BLaER1 treated with 17β-estradiol and CSF1 and Interleukin-3, amounts not matched to agents 10 nM and 100 nM (cell line): Measurements from ENCODE around the gene TMEM185B.
"Not testable (repeated sequence)": the region's sequence is repeated elsewhere in the genome, so short reads cannot be mapped to it uniquely, and the experiment has no call there.

Experiments
- H3K27ac ChIP-seq, 11 experiments: shearing (Covaris generic); formaldehyde crosslinking; 2 replicates each; pipeline ENCODE4 v1.8.1; 2022
- H3K27me3 ChIP-seq, 11 experiments: shearing (Covaris generic); formaldehyde crosslinking; 2 replicates each; pipeline ENCODE4 v1.8.1; 2022
- H3K36me3 ChIP-seq, 11 experiments: shearing (Covaris generic); formaldehyde crosslinking; 2 replicates each; pipeline ENCODE4 v1.8.1; 2022
- H3K4me1 ChIP-seq, 10 experiments: shearing (Covaris generic); formaldehyde crosslinking; 2 replicates each; pipeline ENCODE4 v1.8.1; 2022
- H3K4me2 ChIP-seq, 11 experiments: shearing (Covaris generic); formaldehyde crosslinking; 2 replicates each; pipeline ENCODE4 v1.8.1; 2022
- H3K4me3 ChIP-seq, 10 experiments: shearing (Covaris generic); formaldehyde crosslinking; 2 replicates each; pipeline ENCODE4 v1.8.1; 2022
- H3K9ac ChIP-seq, 11 experiments: shearing (Covaris generic); formaldehyde crosslinking; 2 replicates each; pipeline ENCODE4 v1.8.1; 2022
- H3K9me3 ChIP-seq, 11 experiments: shearing (Covaris generic); formaldehyde crosslinking; replicated peaks in 1 of 11; 2 replicates each; pipeline ENCODE4 v1.8.1; 2022
- H4K20me1 ChIP-seq, 11 experiments: shearing (Covaris generic); formaldehyde crosslinking; 2 replicates each; pipeline ENCODE4 v1.8.1; 2022
- Cebpa-rat ChIP-seq, 11 experiments: shearing (Covaris generic); IDR thresholded peaks; 2 replicates each; pipeline ENCODE4 v1.8.1; 2022

The TMEM185B gene

GRCh38 chr2:120262150-120262549 lies 39.0 kb upstream of the TMEM185B start:
- Histone ChIP-seq H3K4me2 (peak overlapping the region in 5 of 11 experiments; percentile 3 to 60 (median 31); a peak in 5 of 22 replicates), H3K27me3 (no peaks in the 10 kb centered on the region), H3K4me1 (peaks cover 12 to 71% (median 26%) of the 10 kb centered on the region in 10 experiments), H3K9ac (no peak overlapping the region), H3K4me3 (no peak overlapping the region), H4K20me1 (peaks cover 0 to 86% (median 46%) of the 10 kb centered on the region in 11 experiments; a peak in 18 of 22 replicates), H3K27ac (no peak overlapping the region), H3K36me3 (peaks cover 0 to 37% (median 10%) of the 10 kb centered on the region in 11 experiments; a peak in 12 of 22 replicates), H3K9me3 (peaks cover 12 to 33% (median 24%) of the 10 kb centered on the region in 11 experiments)
- no peak for TF ChIP-seq Cebpa-rat (IDR thresholded peaks at IDR 0.05)

DNA sequence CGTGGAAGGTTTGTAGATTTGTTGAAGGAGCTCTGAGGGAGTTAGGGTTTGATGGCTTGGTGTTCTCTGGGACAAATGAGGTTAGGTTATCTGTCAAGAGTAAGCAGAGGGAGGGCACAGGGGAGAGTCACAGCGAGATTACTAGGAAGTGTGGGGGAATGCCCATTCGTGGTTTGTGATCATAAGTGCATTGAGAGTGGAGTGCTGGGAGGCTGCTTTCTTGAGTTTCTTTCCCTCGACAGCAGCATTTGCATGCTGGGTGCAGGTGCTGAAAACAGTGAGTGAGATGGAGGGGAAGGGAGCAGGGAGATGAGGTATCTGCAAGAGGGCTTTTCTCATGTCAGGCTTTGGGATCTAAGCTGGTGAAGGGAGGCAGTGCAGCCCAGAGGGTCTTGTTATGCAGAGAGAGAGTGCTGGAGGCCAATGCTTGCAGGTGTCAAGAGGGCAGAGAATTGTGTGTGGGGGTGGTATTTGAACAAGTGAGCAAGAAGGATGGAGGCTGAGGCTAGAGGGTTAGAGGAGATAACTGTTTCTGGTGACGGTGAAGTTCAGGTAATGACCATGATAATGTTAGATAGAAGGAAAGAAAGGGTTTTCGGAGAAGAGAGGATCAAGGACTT lies 38.3 kb upstream of the TMEM185B start:
- Histone ChIP-seq H4K20me1 (peaks cover 0 to 82% (median 39%) of the 10 kb centered on the region in 11 experiments; a peak in 18 of 22 replicates), H3K9me3 (peaks cover 12 to 33% (median 24%) of the 10 kb centered on the region in 11 experiments), H3K36me3 (peaks cover 0 to 37% (median 10%) of the 10 kb centered on the region in 11 experiments; a peak in 12 of 22 replicates), H3K4me3 (no peak overlapping the region), H3K4me1 (peaks cover 19 to 71% (median 33%) of the 10 kb centered on the region in 10 experiments), H3K27me3 (no peaks in the 10 kb centered on the region), H3K4me2 (peak overlapping the region in 3 of 11 experiments; percentile 7 to 60 (median 44); a peak in 5 of 22 replicates), H3K9ac (no peak overlapping the region), H3K27ac (no peak overlapping the region)
- no peak for TF ChIP-seq Cebpa-rat (IDR thresholded peaks at IDR 0.05)

DNA sequence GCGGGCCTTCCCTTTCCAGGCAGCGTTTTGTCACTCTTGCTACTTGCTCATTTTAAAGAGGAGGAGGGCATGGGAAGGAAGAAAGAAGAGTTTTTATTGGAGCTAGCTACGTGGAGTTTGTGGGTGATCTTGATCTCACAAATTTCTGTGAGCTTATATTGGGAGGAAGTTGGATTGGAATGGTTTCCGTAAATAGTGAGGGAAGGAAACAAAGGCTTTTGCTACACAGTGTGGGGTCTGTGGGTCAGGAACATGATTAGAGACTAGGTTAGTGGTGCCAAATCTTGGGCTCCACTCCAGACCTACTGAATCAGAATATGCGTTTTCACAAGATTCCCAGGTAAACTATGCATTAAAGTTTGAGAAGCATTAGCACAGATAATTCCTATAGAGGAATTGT lies 37.5 kb upstream of the TMEM185B start:
- Histone ChIP-seq H4K20me1 (peaks cover 0 to 80% (median 37%) of the 10 kb centered on the region in 11 experiments; a peak in 18 of 22 replicates), H3K4me2 (peak overlapping the region in 4 of 11 experiments; percentile 12 to 60 (median 33); a peak in 4 of 22 replicates), H3K4me3 (0 out of 20 replicates have a peak overlapping the region, but pooled peaks of 1 of the 10 experiments have one; percentile 16), H3K36me3 (peaks cover 0 to 37% (median 10%) of the 10 kb centered on the region in 11 experiments; a peak in 12 of 22 replicates), H3K9ac (no peak overlapping the region), H3K4me1 (peaks cover 26 to 77% (median 40%) of the 10 kb centered on the region in 10 experiments), H3K27ac (no peak overlapping the region), H3K9me3 (peaks cover 12 to 41% (median 28%) of the 10 kb centered on the region in 11 experiments), H3K27me3 (no peaks in the 10 kb centered on the region)
- TF ChIP-seq Cebpa-rat (IDR thresholded peaks at IDR 0.05) = no peak

DNA sequence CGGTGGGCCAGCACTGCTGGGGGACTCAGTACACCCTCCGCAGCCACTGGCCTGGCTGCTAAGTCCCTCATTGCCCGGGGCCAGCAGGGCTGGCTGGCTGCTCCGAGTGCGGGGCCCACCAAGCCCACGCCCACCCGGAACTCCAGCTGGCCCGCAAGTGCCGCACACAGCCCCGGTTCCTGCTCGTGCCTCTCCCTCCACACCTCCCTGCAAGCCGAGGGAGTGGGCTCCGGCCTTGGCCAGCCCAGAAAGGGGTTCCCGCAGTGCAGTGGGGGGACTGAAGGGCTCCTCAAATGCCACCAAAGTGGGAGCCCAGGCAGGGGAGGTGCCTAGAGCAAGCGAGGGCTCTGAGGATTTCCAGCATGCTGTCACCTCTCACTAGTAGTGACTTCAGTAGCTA lies 36.7 kb upstream of the TMEM185B start:
- H3K4me1 ChIP-seq = peaks cover 27 to 81% (median 41%) of the 10 kb centered on the region in 10 experiments
- not testable (repeated sequence) for H3K9ac ChIP-seq, H3K27me3 ChIP-seq, H3K27ac ChIP-seq
- H3K4me2 ChIP-seq = peak overlapping the region in 2 of 11 experiments; percentile 7 to 60; a peak in 2 of 22 replicates
- H3K36me3 ChIP-seq = peaks cover 0 to 37% (median 10%) of the 10 kb centered on the region in 11 experiments; a peak in 12 of 22 replicates
- peaks cover 12 to 41% (median 28%) of the 10 kb centered on the region in 11 experiments for H3K9me3 ChIP-seq
- peaks cover 0 to 78% (median 36%) of the 10 kb centered on the region in 11 experiments; a peak in 18 of 22 replicates for H4K20me1 ChIP-seq
- H3K4me3 ChIP-seq = peak overlapping the region in 2 of 10 experiments; percentile 16 to 24; a peak in 1 of 20 replicates

GRCh38 chr2:120258196-120258595 lies 35.0 kb upstream of the TMEM185B start:
- peaks cover 39 to 82% (median 54%) of the 10 kb centered on the region in 10 experiments for H3K4me1 ChIP-seq
- peak overlapping the region; percentile 54 to 96 (median 67); a peak in 21 of 22 replicates for H3K4me2 ChIP-seq
- no peak overlapping the region for H3K27ac ChIP-seq
- H3K9ac ChIP-seq = no peak overlapping the region
- H3K27me3 ChIP-seq = 0 out of 22 replicates have a peak, but pooled peaks cover 0 to 5% (median 0%) of the 10 kb centered on the region in 11 experiments
- H3K36me3 ChIP-seq = peaks cover 0 to 33% (median 10%) of the 10 kb centered on the region in 11 experiments; a peak in 12 of 22 replicates
- peaks cover 0 to 72% (median 36%) of the 10 kb centered on the region in 11 experiments; a peak in 18 of 22 replicates for H4K20me1 ChIP-seq
- H3K9me3 ChIP-seq = peaks cover 12 to 41% (median 28%) of the 10 kb centered on the region in 11 experiments
- peak overlapping the region in 1 of 10 experiments; percentile 29; a peak in 1 of 20 replicates for H3K4me3 ChIP-seq
- TF ChIP-seq Cebpa-rat (IDR thresholded peaks at IDR 0.05) = no peak

DNA sequence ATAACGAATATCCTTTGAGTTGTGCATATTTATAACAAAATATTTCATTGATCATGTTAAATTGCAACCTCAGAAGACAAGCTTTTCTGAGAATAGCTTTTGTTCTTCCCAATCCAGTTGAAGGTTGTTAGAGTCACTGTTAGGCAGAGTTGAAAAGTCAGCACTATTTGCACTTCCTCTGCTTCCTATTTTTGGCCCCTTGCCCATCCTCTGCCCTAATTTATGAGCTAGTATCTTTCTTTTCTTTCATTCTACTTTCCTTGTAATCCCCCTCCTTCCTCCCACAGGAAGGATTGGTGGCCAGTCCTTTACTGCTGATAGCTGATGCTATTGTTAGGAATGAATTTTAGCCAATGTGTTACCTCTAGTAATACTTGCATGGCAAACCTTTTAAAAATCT lies 34.3 kb upstream of the TMEM185B start:
- H3K4me2 ChIP-seq = peak overlapping the region; percentile 54 to 96 (median 67)
- peaks cover 0 to 66% (median 29%) of the 10 kb centered on the region in 11 experiments; a peak in 18 of 22 replicates for H4K20me1 ChIP-seq
- no peak for TF ChIP-seq Cebpa-rat (IDR thresholded peaks at IDR 0.05)
- H3K27ac ChIP-seq = no peak overlapping the region
- H3K9ac ChIP-seq = peak overlapping the region in 1 of 11 experiments; percentile 5; a peak in 1 of 22 replicates
- H3K27me3 ChIP-seq = 0 out of 22 replicates have a peak, but pooled peaks cover 0 to 5% (median 0%) of the 10 kb centered on the region in 11 experiments
- peaks cover 0 to 29% (median 10%) of the 10 kb centered on the region in 11 experiments; a peak in 12 of 22 replicates for H3K36me3 ChIP-seq
- H3K4me1 ChIP-seq = peaks cover 39 to 76% (median 54%) of the 10 kb centered on the region in 10 experiments
- H3K4me3 ChIP-seq = peak overlapping the region in 2 of 10 experiments; percentile 29 to 30; a peak in 2 of 20 replicates
- peaks cover 12 to 41% (median 28%) of the 10 kb centered on the region in 11 experiments for H3K9me3 ChIP-seq

DNA sequence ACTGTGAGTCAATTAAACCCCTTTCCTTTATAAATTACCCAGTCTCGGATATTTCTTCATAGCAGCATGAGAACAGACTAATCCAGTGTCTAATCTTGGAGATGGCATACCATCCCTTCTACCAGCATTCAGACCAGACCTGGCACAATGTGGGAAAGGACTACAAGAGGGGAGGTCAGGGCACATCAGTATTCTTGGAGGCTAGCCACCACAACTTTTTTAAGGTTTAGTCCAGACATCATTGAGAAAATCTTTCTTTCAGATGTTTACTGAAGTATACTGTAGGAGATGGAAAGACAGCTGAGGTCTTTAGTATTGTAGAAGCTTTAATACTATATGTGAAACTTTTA lies 33.4 kb upstream of the TMEM185B start:
- Histone ChIP-seq H3K4me1 (peaks cover 47 to 73% (median 58%) of the 10 kb centered on the region in 10 experiments), H4K20me1 (peaks cover 0 to 57% (median 20%) of the 10 kb centered on the region in 11 experiments; a peak in 16 of 22 replicates), H3K9ac (peak overlapping the region in 1 of 11 experiments; percentile 37; a peak in 1 of 22 replicates), H3K9me3 (peaks cover 12 to 41% (median 28%) of the 10 kb centered on the region in 11 experiments), H3K27me3 (0 out of 22 replicates have a peak, but pooled peaks cover 0 to 5% (median 0%) of the 10 kb centered on the region in 11 experiments), H3K36me3 (peaks cover 0 to 26% (median 10%) of the 10 kb centered on the region in 11 experiments; a peak in 12 of 22 replicates), H3K27ac (no peak overlapping the region; a peak in 2 of 22 replicates), H3K4me2 (peak overlapping the region; percentile 54 to 96 (median 67)), H3K4me3 (peak overlapping the region in 3 of 10 experiments; percentile 8 to 30 (median 24); a peak in 2 of 20 replicates)
- TF ChIP-seq Cebpa-rat (IDR thresholded peaks at IDR 0.05) = no peak

- H3K36me3 ChIP-seq = peaks cover 0 to 24% (median 10%) of the 10 kb centered on the region in 11 experiments; a peak in 12 of 22 replicates
- H3K9me3 ChIP-seq = peaks cover 12 to 40% (median 27%) of the 10 kb centered on the region in 11 experiments
- peaks cover 0 to 5% (median 0%) of the 10 kb centered on the region in 11 experiments; a peak in 2 of 22 replicates for H3K27me3 ChIP-seq
- peaks cover 0 to 52% (median 15%) of the 10 kb centered on the region in 11 experiments; a peak in 12 of 22 replicates for H4K20me1 ChIP-seq
- peak overlapping the region in 2 of 10 experiments; percentile 8 to 24; a peak in 2 of 20 replicates for H3K4me3 ChIP-seq
- H3K9ac ChIP-seq = no peak overlapping the region; a peak in 1 of 22 replicates
- H3K4me1 ChIP-seq = peaks cover 48 to 73% (median 60%) of the 10 kb centered on the region in 10 experiments
- no peak overlapping the region; a peak in 1 of 22 replicates for H3K27ac ChIP-seq
- TF ChIP-seq Cebpa-rat (IDR thresholded peaks at IDR 0.05) = no peak
- H3K4me2 ChIP-seq = peak overlapping the region; percentile 54 to 96 (median 67)
Measured at GRCh38 chr2:120255986-120256650, 32.9 kb upstream of the TMEM185B start.
